ENCODE data around the gene SPEF1.
A peak's percentile ranks its signal among the peaks of the same experiment; 100 is the strongest.

The SPEF1 gene

DNA sequence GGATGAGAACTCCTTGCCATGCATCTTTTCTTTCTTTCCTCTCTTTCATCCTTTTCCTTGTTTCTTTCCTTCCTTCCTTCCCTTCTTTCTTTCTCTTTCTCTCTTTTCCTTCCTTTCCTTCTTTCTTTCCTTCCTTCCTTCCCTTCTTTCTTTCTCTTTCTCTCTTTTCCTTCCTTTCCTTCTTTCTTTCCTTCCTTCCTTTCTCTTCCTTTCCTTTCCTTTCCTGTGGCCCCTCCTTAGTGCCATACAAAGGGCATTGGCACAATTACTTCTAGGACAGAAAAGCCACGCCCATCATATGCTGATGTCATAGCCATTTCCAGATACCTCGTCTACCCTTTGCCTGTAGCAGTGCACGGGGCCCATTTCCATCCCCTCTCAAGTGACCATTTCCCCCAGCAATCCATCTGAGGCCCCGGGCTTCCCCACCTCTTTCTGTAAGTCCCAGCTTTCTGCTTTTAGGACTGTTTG is 7.5 kb upstream of the SPEF1 start:
- Histone ChIP-seq H3K9ac (no peak overlapping the region), H3K79me2 (peaks cover 4% of the 10 kb centered on the region), H2AFZ (no peak overlapping the region), H3K9me3 (ENCODE audit: control insufficient read depth, low read length) (no peaks in the 10 kb centered on the region), H3K36me3 (ENCODE audit: control insufficient read depth, insufficient read depth, low read length) (no peaks in the 10 kb centered on the region), H3K4me3 (ENCODE audit: low read depth, low read length) (no peak overlapping the region), H3K4me1 (peaks cover 26% of the 10 kb centered on the region), H3K27ac (no peak overlapping the region), H3K27me3 (ENCODE audit: control insufficient read depth, insufficient read depth, low read length) (no peaks in the 10 kb centered on the region), H3K4me2 (ENCODE audit: low read length) (no peak overlapping the region)
- TF ChIP-seq, protein P1, sequence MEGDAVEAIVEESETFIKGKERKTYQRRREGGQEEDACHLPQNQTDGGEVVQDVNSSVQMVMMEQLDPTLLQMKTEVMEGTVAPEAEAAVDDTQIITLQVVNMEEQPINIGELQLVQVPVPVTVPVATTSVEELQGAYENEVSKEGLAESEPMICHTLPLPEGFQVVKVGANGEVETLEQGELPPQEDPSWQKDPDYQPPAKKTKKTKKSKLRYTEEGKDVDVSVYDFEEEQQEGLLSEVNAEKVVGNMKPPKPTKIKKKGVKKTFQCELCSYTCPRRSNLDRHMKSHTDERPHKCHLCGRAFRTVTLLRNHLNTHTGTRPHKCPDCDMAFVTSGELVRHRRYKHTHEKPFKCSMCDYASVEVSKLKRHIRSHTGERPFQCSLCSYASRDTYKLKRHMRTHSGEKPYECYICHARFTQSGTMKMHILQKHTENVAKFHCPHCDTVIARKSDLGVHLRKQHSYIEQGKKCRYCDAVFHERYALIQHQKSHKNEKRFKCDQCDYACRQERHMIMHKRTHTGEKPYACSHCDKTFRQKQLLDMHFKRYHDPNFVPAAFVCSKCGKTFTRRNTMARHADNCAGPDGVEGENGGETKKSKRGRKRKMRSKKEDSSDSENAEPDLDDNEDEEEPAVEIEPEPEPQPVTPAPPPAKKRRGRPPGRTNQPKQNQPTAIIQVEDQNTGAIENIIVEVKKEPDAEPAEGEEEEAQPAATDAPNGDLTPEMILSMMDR (IDR thresholded peaks at IDR 0.05), result no peak

DNA sequence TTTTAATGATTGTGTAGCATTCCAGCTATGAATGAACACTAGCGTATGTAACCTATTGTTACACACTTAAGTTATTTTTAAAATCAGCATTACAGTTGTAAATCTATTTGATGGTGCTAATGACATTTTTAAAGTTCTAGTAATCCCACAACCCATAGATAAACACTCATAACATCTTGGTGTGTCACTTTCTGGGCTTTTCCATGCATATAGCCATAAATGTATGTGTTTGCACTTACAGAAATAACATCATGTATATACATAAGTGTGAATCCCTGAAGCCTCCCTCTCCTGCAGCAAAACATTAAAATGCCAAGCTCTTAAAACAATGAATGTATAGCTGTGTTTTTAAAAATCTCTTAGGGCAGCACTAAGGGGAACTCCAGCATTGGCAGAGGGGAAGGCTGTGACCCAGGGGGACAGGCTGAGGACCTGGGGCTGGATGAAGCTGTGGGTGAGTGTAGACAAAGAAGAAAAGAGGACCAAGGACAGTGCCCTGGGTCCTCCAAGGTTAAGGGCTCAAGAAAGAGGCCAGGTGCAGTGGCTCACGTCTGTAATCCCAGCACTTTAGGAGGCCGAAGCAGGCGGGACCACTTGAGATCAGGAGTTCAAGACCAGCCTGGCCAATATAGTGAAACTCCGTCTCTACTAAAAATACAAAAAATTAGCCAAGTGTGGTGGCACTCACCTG is 6.2 kb upstream of the SPEF1 start:
- Histone ChIP-seq H2AFZ (peak overlapping the region; percentile 71), H3K79me2 (peaks cover 4% of the 10 kb centered on the region), H3K27me3 (ENCODE audit: control insufficient read depth, insufficient read depth, low read length) (no peaks in the 10 kb centered on the region), H3K4me2 (ENCODE audit: low read length) (peak overlapping the region; percentile 48), H3K9ac (no peak overlapping the region), H3K4me1 (peaks cover 26% of the 10 kb centered on the region), H3K9me3 (ENCODE audit: control insufficient read depth, low read length) (no peaks in the 10 kb centered on the region), H3K4me3 (ENCODE audit: low read depth, low read length) (peak overlapping the region; percentile 44), H3K36me3 (ENCODE audit: control insufficient read depth, insufficient read depth, low read length) (no peaks in the 10 kb centered on the region), H3K27ac (no peak overlapping the region)
- TF ChIP-seq, protein P1 (IDR thresholded peaks at IDR 0.05), result no peak

DNA sequence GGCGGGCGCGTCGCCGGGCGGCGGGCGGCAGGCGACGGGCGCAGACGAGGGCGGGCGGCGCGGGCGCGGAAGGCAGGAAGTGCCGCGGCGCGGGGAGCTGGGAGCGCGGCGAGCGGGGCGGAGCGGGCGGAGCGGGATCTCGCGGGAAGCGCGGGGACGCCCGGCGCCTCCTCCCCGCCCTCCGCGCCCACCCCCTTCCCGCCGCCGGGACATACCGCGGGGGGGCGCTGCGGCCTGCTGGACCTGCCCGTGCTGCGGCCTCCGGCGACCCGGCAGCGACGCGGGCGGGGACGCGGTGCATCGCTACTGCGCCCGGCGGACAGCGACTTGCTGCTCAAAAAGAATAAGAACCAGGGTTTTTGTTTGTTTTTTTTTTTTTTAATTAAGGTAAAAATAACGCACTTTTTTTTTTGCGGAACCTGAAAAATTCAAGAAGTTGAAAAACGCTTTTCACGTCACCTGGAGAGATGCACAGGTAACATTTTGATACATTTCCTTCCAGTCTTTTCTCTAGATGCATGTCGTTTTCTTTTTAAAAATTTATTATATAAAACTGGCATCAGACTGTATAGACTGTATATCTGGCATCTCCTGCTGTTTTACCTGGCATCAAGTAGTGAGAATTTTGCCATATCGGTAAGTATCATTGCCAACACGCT is 5.5 kb upstream of the SPEF1 start, which contains the start of gene CENPB:
Gene CENPB, minus strand, starts transcription at position 76 of the 659 bp plus-strand sequence. CDS start 257 bp downstream, outside the sequence.
- Histone ChIP-seq H3K4me3 (ENCODE audit: low read depth, low read length) (peak within 1 kb of the TSS; percentile 54), H3K36me3 (ENCODE audit: control insufficient read depth, insufficient read depth, low read length) (no peaks in the 10 kb centered on the region), H3K27me3 (ENCODE audit: control insufficient read depth, insufficient read depth, low read length) (no peaks in the 10 kb centered on the region), H3K27ac (peak within 1 kb of the TSS; percentile 72), H3K4me1 (peaks cover 26% of the 10 kb centered on the region), H3K4me2 (ENCODE audit: low read length) (peak within 1 kb of the TSS; percentile 72), H3K9ac (no peak within 1 kb of the TSS), H2AFZ (peak within 1 kb of the TSS; percentile 75), H3K79me2 (peaks cover 4% of the 10 kb centered on the region), H3K9me3 (ENCODE audit: control insufficient read depth, low read length) (no peaks in the 10 kb centered on the region)
- TF ChIP-seq, protein P1 (IDR thresholded peaks at IDR 0.05), result peak; percentile 87

DNA sequence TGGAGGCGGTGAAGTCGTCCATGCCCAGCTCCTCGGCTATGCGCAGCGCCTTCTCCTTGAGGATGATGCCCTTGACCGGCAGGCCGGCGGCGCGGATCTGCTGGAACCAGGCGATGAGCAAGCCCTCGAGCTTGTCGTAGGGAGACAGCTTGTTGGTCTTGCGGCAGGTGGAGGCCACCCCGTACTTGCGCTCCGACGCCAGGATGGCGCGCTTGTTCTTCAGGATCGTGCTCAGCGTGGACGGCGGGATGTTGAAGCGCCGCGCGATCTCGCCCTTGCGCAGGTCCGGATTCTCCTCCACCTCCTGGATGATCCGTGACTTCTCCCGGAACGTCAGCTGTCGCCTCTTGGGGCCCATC is 4.9 kb upstream of the SPEF1 start:
- Histone ChIP-seq H3K4me2 (ENCODE audit: low read length) (peak overlapping the region; percentile 72), H3K4me3 (ENCODE audit: low read depth, low read length) (peak overlapping the region; percentile 54), H3K4me1 (peaks cover 26% of the 10 kb centered on the region), H3K79me2 (peaks cover 4% of the 10 kb centered on the region), H3K27ac (peak overlapping the region; percentile 72), H2AFZ (peak overlapping the region; percentile 75), H3K9me3 (ENCODE audit: control insufficient read depth, low read length) (no peaks in the 10 kb centered on the region), H3K27me3 (ENCODE audit: control insufficient read depth, insufficient read depth, low read length) (no peaks in the 10 kb centered on the region), H3K9ac (no peak overlapping the region), H3K36me3 (ENCODE audit: control insufficient read depth, insufficient read depth, low read length) (no peaks in the 10 kb centered on the region)
- TF ChIP-seq, protein P1 (IDR thresholded peaks at IDR 0.05), result no peak

Data from parathyroid adenoma (tissue), 2 donors.